Mucosa of descending colon (tissue), 3 donors: Measurements from ENCODE around the gene ENHO. TPM values are rescaled to one million over a fixed set of nuclear protein-coding genes. Genes with fewer than 3 reads are reported as not detected.

Experiments used
- ATAC-seq: fragments of 200-7000 bp; cut with Tn5 transposase; one replicate; pipeline ENCODE4 v1.9.1; 2020; ENCODE audit warnings: mild to moderate bottlenecking, moderate library complexity
- DNase-seq, 3 donors: peaks; one replicate each; pipeline ENCODE4 v3.0.0-alpha.2; 2020
- H3K36me3 ChIP-seq: fragments of 200-600 bp; one replicate; pipeline ENCODE4 v1.8.0; 2021; ENCODE audit warnings: low read depth, mild to moderate bottlenecking
- H3K4me1 ChIP-seq: fragments of 200-600 bp; one replicate; pipeline ENCODE4 v1.8.0; 2021; ENCODE audit warnings: low read depth, mild to moderate bottlenecking
- H3K4me3 ChIP-seq: fragments of 200-600 bp; one replicate; pipeline ENCODE4 v1.8.0; 2021; ENCODE audit warnings: mild to moderate bottlenecking
- H3K9me3 ChIP-seq: fragments of 200-600 bp; one replicate; pipeline ENCODE4 v1.8.0; 2021; ENCODE audit warnings: mild to moderate bottlenecking
- CTCF ChIP-seq: fragments of 200-600 bp; IDR thresholded peaks from one replicate; pipeline ENCODE4 v1.8.0; 2022; ENCODE audit warnings: antibody characterized with exemption, mild to moderate bottlenecking
- intact Hi-C, 2 donors: fragments of 100-400 bp; cut with DNase I in 1 of 2; cut with micrococcal nuclease in 1 of 2; formaldehyde crosslinking; loops; one replicate each; pipeline versions ENCODE4 v1.11.0 to v1.11.1; 2022; cut with DNase I, micrococcal nuclease
- total RNA-seq, 3 donors: library from RNA; stranded (reverse); fragmentation: NEBNext Ultra II Directional in 2 of 3; extraction: Animal tissue kit (Norgen Biotek cat#: 25700) in 2 of 3; gene quantifications; one replicate each; pipeline versions ENCODE4 v1.2.1 to v1.2.4, GENCODE V29; 2021 to 2023
- donor health status: DM: no; HTN: no; CAD: no; lungs with moderate emphysema.
- donor health status: DM: no; HTN: no; CAD: no.
- donor health status: DM: no; HTN: yes; CAD: no.

The ENHO gene
- total RNA-seq, 3 donors from 2014 or later, result 1.4 to 2.0 (median 1.5) TPM

DNA sequence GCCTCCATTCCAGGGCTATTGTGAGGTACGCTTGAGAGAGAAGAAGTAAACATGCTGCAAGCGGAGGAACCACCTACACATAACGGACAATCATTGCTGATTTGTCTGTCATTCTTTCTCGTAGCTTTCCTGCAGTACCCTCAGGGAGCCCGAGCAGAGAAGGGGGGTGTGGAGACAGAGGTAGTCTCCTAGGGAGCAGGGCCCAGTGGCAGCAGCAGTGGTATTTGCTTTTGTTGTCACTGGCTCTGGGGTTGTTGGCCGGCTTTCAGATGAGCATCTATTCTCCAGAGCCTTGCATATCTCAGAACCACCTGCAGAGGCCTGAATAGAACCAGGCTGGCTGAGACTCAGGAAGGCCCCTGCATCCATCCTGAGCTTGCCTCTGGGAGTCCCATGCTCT, 19.9 kb downstream of the ENHO start:
- Histone ChIP-seq H3K4me3 (no peak overlapping the region), H3K4me1 (no peaks in the 10 kb centered on the region), H3K36me3 (no peaks in the 10 kb centered on the region), H3K9me3 (no peaks in the 10 kb centered on the region)
- TF ChIP-seq CTCF, result no peak
- no peak for DNase-seq
- intact Hi-C loops, result loop anchor here in 1 of 2 donors (10.0 kb wide), 1 partner anchor 58 kb away; no protein-coding TSS in a partner anchor
- no peak for ATAC-seq

DNA sequence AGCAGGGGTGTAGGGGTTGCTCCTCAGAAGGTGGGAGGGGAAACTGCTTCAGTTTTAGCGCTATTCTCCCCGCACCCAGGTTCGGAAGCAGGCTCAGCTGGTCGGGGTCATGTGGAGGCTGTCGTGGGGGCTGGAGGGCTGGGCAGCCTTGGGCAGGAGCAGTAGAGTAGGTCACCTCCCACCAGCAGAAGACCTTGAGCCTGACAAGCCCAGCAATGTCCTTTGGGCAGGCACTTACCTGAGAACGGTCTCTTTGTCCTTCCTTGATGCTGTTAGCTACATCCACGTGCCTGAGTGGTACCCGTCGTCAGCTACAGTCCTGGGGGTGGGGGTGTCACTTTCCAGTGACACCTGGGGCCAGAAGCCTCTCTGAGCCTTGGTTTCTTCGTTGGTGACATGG, 20.3 kb downstream of the ENHO start:
- ATAC-seq (no peak), DNase-seq (no peak)
- Histone ChIP-seq H3K36me3 (no peaks in the 10 kb centered on the region), H3K9me3 (no peaks in the 10 kb centered on the region), H3K4me3 (no peak overlapping the region), H3K4me1 (no peaks in the 10 kb centered on the region)
- no peak for TF ChIP-seq CTCF
- intact Hi-C loops, result loop anchor here in 1 of 2 donors (10.0 kb wide), 1 partner anchor 58 kb away; no protein-coding TSS in a partner anchor

DNA sequence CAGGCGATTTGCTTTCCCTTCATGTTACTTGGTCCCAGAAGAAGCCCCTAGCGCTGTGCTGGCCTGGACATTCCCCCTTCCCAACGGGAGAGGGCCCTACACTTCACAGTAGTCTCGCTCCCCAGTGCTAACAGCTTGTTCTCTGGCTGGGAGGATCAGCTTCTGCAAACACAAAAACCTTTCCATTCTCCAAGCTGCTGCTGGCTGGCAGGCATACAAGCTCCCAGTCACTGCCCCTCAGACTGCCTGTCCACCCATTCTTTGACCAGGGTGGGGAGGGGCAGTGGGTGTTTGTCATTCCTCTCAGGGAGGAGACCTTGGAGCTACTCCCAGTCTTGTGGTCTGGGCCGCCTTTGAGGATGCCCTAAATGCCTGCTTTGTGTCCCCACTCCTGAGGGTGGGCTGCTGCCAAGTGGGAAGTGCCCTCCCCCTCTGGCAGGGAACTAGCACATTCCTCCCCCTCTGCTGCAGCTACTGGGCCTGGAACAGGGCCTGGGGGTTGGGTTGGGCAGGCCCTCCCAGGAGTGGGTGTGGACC, 20.8 kb downstream of the ENHO start:
- intact Hi-C loops, result loop anchor here in 1 of 2 donors (10.0 kb wide), 1 partner anchor 57 kb away; no protein-coding TSS in a partner anchor
- H3K9me3 ChIP-seq, result no peaks in the 10 kb centered on the region
- no peaks in the 10 kb centered on the region for H3K4me1 ChIP-seq
- peak; percentile 28 for ATAC-seq
- H3K4me3 ChIP-seq, result no peak overlapping the region
- TF ChIP-seq CTCF, result no peak
- no peaks in the 10 kb centered on the region for H3K36me3 ChIP-seq
- no peak for DNase-seq

- intact Hi-C loops, result loop anchor here in 1 of 2 donors (10.0 kb wide), 1 partner anchor 57 kb away; no protein-coding TSS in a partner anchor
- H3K4me1 ChIP-seq, result no peaks in the 10 kb centered on the region
- DNase-seq, result no peak
Measured at GRCh38 chr9:34501372-34501771, 21.4 kb downstream of the ENHO start.

DNA sequence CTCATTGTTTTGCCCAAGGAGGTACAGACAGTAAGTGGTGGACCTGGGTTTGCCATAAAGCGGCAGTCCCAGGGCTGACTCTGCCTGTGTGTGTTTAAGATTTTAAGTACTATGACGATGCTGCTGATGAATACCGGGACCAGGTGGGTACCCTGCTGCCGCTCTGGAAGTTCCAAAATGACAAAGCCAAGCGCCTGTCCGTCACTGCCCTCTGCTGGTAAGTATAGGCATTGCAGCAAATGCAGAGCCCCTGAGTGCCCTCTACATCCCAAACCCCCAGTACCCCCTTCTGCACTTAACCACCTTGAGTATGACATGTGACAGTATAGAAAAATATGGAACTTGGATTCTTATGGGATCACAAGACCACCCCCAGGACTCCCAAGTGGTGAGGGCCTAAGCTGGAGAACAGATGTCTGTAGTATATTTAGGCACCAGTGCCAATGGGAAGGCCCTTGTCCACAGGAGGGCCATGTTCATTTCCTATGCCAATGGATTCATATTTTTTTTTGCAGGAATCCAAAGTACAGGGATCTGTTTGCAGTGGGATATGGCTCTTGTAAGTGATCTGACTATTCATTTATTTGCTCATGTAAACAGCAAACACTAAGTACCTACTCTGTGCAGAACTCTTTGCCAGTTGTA, 22.0 kb downstream of the ENHO start:
- DNase-seq, result peak in 2 of 3 donors; percentile 53 to 71
- Histone ChIP-seq H3K4me3 (no peak overlapping the region), H3K4me1 (no peaks in the 10 kb centered on the region), H3K36me3 (no peaks in the 10 kb centered on the region), H3K9me3 (no peaks in the 10 kb centered on the region)
- intact Hi-C loops, result loop anchor here in 1 of 2 donors (10.0 kb wide), 1 partner anchor 56 kb away; no protein-coding TSS in a partner anchor
- peak; percentile 70 for ATAC-seq
- TF ChIP-seq CTCF, result peak; percentile 95

More at GRCh38 chr9:34501372-34501771, 21.4 kb downstream of the ENHO start:
- ATAC-seq, result no peak
- TF ChIP-seq CTCF, result no peak
- no peaks in the 10 kb centered on the region for H3K36me3 ChIP-seq
- no peak overlapping the region for H3K4me3 ChIP-seq
- H3K9me3 ChIP-seq, result no peaks in the 10 kb centered on the region
